Measurements from ENCODE around the gene C3orf33.
"Not testable (repeated sequence)": the region's sequence is repeated elsewhere in the genome, so short reads cannot be mapped to it uniquely, and the experiment has no call there.

The C3orf33 gene

GRCh38 chr3:155805802-155806618, at the start of gene C3orf33:
C3orf33 (minus strand) TSS chr3:155806278; CDS start chr3:155806252, 26 bp downstream.
- DNase-seq (ENCODE audit: low spot score): peak; percentile 85

GRCh38 chr3:155854141-155854940, 48.3 kb upstream of the C3orf33 start, which contains the start of gene SLC33A1:
SLC33A1 (minus strand) TSS chr3:155854427; CDS start chr3:155853997, 430 bp downstream.
- DNase-seq (ENCODE audit: low spot score): peak; percentile 99

GRCh38 chr3:155853214-155854140, 47.4 kb upstream of the C3orf33 start:
- DNase-seq (ENCODE audit: low spot score): peak; percentile 46

GRCh38 chr3:155852341-155852740, 46.3 kb upstream of the C3orf33 start:
- DNase-seq (ENCODE audit: low spot score): no peak

- DNase-seq (ENCODE audit: low spot score): not testable (repeated sequence)
Observed at GRCh38 chr3:155849404-155849803, 43.3 kb upstream of the C3orf33 start.

GRCh38 chr3:155847993-155848392, 41.9 kb upstream of the C3orf33 start:
- DNase-seq (ENCODE audit: low spot score): no peak

GRCh38 chr3:155846119-155846518, 40.0 kb upstream of the C3orf33 start:
- DNase-seq (ENCODE audit: low spot score): no peak

GRCh38 chr3:155843569-155843968, 37.5 kb upstream of the C3orf33 start:
- no peak for DNase-seq (ENCODE audit: low spot score)

- DNase-seq (ENCODE audit: low spot score): no peak
Observed at GRCh38 chr3:155835341-155836071, 29.4 kb upstream of the C3orf33 start.

- DNase-seq (ENCODE audit: low spot score): peak; percentile 33
Observed at GRCh38 chr3:155828490-155829098, 22.5 kb upstream of the C3orf33 start.

GRCh38 chr3:155815030-155815545, 9.0 kb upstream of the C3orf33 start:
- no peak for DNase-seq (ENCODE audit: low spot score)

GRCh38 chr3:155813224-155813623, 7.1 kb upstream of the C3orf33 start:
- not testable (repeated sequence) for DNase-seq (ENCODE audit: low spot score)

GRCh38 chr3:155809181-155809580, 3.1 kb upstream of the C3orf33 start:
- DNase-seq (ENCODE audit: low spot score): no peak

- no peak for DNase-seq (ENCODE audit: low spot score)
Observed at GRCh38 chr3:155807823-155808222, 1.7 kb upstream of the C3orf33 start.

- no peak for DNase-seq (ENCODE audit: low spot score)
Observed at GRCh38 chr3:155805204-155805801, 775 bp downstream of the C3orf33 start.

GRCh38 chr3:155804323-155804722, 1.8 kb downstream of the C3orf33 start:
- DNase-seq (ENCODE audit: low spot score): no peak

- DNase-seq (ENCODE audit: low spot score): no peak
Observed at GRCh38 chr3:155792532-155792931, 13.5 kb downstream of the C3orf33 start.

- peak; percentile 29 for DNase-seq (ENCODE audit: low spot score)
Observed at GRCh38 chr3:155791190-155791589, 14.9 kb downstream of the C3orf33 start.

- DNase-seq (ENCODE audit: low spot score): no peak
Observed at GRCh38 chr3:155790272-155790925, 15.7 kb downstream of the C3orf33 start.
